ENCODE measurements around the gene ELOVL3. TPM values are rescaled to one million over a fixed set of nuclear protein-coding genes. Genes with fewer than 3 reads are reported as not detected.

The ELOVL3 gene
- total and polyA plus RNA-seq, 7 experiments from 2014 or later = not detected

GRCh38 chr10:102240467-102241031, 14.4 kb downstream of the ELOVL3 start:
- Mint-ChIP-seq H3K4me1 (peaks cover 19 to 31% (median 22%) of the 10 kb centered on the region in 7 donors), H3K27me3 (peaks cover 27 to 61% (median 40%) of the 10 kb centered on the region in 5 donors), H3K36me3 (peaks cover 0 to 7% (median 0%) of the 10 kb centered on the region in 5 donors), H3K27ac (no peak overlapping the region), H3K9me3 (peaks cover 0 to 2% (median 0%) of the 10 kb centered on the region in 11 donors), H3K4me3 (peak overlapping the region in 8 of 10 donors; percentile 7 to 100 (median 59))
- ChIA-PET POLR2A (no interaction called here), CTCF (no interaction called here)
- DNase-seq (no peak), ATAC-seq (no peak)
- intact Hi-C loops (cut with micrococcal nuclease) = loop anchor here (1.0 to 10.0 kb wide), 3 partner anchors 9 to 404 kb away; partner anchors contain the start of genes NOLC1 (in 1 of the 2) and TRIM8 (in 1 of the 2)
- peaks cover 5 to 18% of the 10 kb centered on the region in 2 donors for H3K4me1 ChIP-seq (ENCODE audit: control insufficient read depth in 2 of 2, insufficient read depth in 2 of 2, low read length in 2 of 2)
- H3K36me3 ChIP-seq (ENCODE audit: control insufficient read depth in 2 of 3, insufficient read depth in 3 of 3, low read length in 3 of 3) = peaks cover 0 to 2% (median 0%) of the 10 kb centered on the region in 3 experiments
- H3K9me3 ChIP-seq (ENCODE audit: control insufficient read depth in 2 of 3, low read length in 3 of 3) = no peaks in the 10 kb centered on the region
- no peak overlapping the region for H3K27ac ChIP-seq (ENCODE audit: low read depth, low read length)
- H3K27me3 ChIP-seq (ENCODE audit: control insufficient read depth in 2 of 2, insufficient read depth in 2 of 2, low read length in 2 of 2) = peaks cover 0 to 16% of the 10 kb centered on the region in 2 donors
- no peak overlapping the region for H3K4me3 ChIP-seq (ENCODE audit: low read length)

GRCh38 chr10:102241032-102241443, 14.9 kb downstream of the ELOVL3 start:
- ChIA-PET CTCF (interaction anchor here (0.6 to 0.9 kb wide), 2 partner anchors 9 to 14 kb away, joined by 3 read pairs; no protein-coding TSS in a partner anchor), POLR2A (no interaction called here)
- peaks cover 0 to 5% (median 0%) of the 10 kb centered on the region in 3 experiments for H3K36me3 ChIP-seq (ENCODE audit: control insufficient read depth in 2 of 3, insufficient read depth in 3 of 3, low read length in 3 of 3)
- ATAC-seq = no peak
- peak in 1 of 9 donors; percentile 11 for DNase-seq
- no peak overlapping the region for H3K27ac ChIP-seq (ENCODE audit: low read depth, low read length)
- peak overlapping the region in 9 of 10 donors; percentile 25 to 100 (median 62) for H3K4me3 Mint-ChIP-seq
- peaks cover 21 to 34% (median 26%) of the 10 kb centered on the region in 7 donors for H3K4me1 Mint-ChIP-seq
- peaks cover 5 to 18% of the 10 kb centered on the region in 2 donors for H3K4me1 ChIP-seq (ENCODE audit: control insufficient read depth in 2 of 2, insufficient read depth in 2 of 2, low read length in 2 of 2)
- no peak overlapping the region for H3K27ac Mint-ChIP-seq
- peaks cover 0 to 16% of the 10 kb centered on the region in 2 donors for H3K27me3 ChIP-seq (ENCODE audit: control insufficient read depth in 2 of 2, insufficient read depth in 2 of 2, low read length in 2 of 2)
- H3K36me3 Mint-ChIP-seq = peaks cover 0 to 8% (median 0%) of the 10 kb centered on the region in 5 donors
- no peaks in the 10 kb centered on the region for H3K9me3 ChIP-seq (ENCODE audit: control insufficient read depth in 2 of 3, low read length in 3 of 3)
- H3K4me3 ChIP-seq (ENCODE audit: low read length) = peak overlapping the region; percentile 53
- intact Hi-C loops (cut with micrococcal nuclease) = loop anchor here (1.0 to 10.0 kb wide), 3 partner anchors 10 to 404 kb away; partner anchors contain the start of genes NOLC1 (in 1 of the 2) and TRIM8 (in 1 of the 2)
- H3K9me3 Mint-ChIP-seq = peaks cover 0 to 2% (median 0%) of the 10 kb centered on the region in 11 donors
- H3K27me3 Mint-ChIP-seq = peaks cover 24 to 56% (median 35%) of the 10 kb centered on the region in 5 donors

GRCh38 chr10:102241444-102242117, 15.5 kb downstream of the ELOVL3 start, which contains the start of gene PITX3:
PITX3 (minus strand) TSS chr10:102241512; CDS start chr10:102232080, 9,432 bp downstream.
- intact Hi-C loops (cut with micrococcal nuclease) = loop anchor here (1.0 to 10.0 kb wide), 3 partner anchors 10 to 403 kb away; partner anchors contain the start of genes NOLC1 (in 1 of the 2) and TRIM8 (in 1 of the 2)
- Histone ChIP-seq H3K9me3 (ENCODE audit: control insufficient read depth in 2 of 3, low read length in 3 of 3) (no peaks in the 10 kb centered on the region), H3K27me3 (ENCODE audit: control insufficient read depth in 2 of 2, insufficient read depth in 2 of 2, low read length in 2 of 2) (peaks cover 0 to 16% of the 10 kb centered on the region in 2 donors), H3K36me3 (ENCODE audit: control insufficient read depth in 2 of 3, insufficient read depth in 3 of 3, low read length in 3 of 3) (peaks cover 0 to 5% (median 0%) of the 10 kb centered on the region in 3 experiments), H3K4me3 (ENCODE audit: low read length) (peak within 1 kb of the TSS; percentile 53), H3K27ac (ENCODE audit: low read depth, low read length) (no peak within 1 kb of the TSS), H3K4me1 (ENCODE audit: control insufficient read depth in 2 of 2, insufficient read depth in 2 of 2, low read length in 2 of 2) (peaks cover 8 to 23% of the 10 kb centered on the region in 2 donors)
- Mint-ChIP-seq H3K27me3 (peaks cover 24 to 52% (median 29%) of the 10 kb centered on the region in 5 donors), H3K9me3 (peaks cover 0 to 2% (median 0%) of the 10 kb centered on the region in 11 donors), H3K36me3 (peaks cover 0 to 8% (median under 1%) of the 10 kb centered on the region in 5 donors), H3K4me1 (peaks cover 26 to 39% (median 32%) of the 10 kb centered on the region in 7 donors), H3K4me3 (peak within 1 kb of the TSS; percentile 80 to 100 (median 90)), H3K27ac (peak within 1 kb of the TSS in 5 of 9 donors; percentile 25 to 69 (median 47))
- POLR2A ChIA-PET = no interaction called here
- CTCF ChIA-PET = interaction anchor here (0.6 to 0.9 kb wide), 2 partner anchors 10 to 14 kb away, joined by 3 read pairs; no protein-coding TSS in a partner anchor
- peak; percentile 65 for ATAC-seq
- DNase-seq = peak; percentile 72 to 93 (median 77)

- Mint-ChIP-seq H3K36me3 (peaks cover 0 to 8% (median 3%) of the 10 kb centered on the region in 5 donors), H3K27me3 (peaks cover 23 to 47% (median 29%) of the 10 kb centered on the region in 5 donors), H3K4me3 (peak overlapping the region; percentile 80 to 100 (median 90)), H3K4me1 (peaks cover 31 to 45% (median 36%) of the 10 kb centered on the region in 7 donors), H3K27ac (peak overlapping the region in 4 of 9 donors; percentile 40 to 69 (median 54)), H3K9me3 (peaks cover 0 to 2% (median 0%) of the 10 kb centered on the region in 11 donors)
- Histone ChIP-seq H3K4me1 (ENCODE audit: control insufficient read depth in 2 of 2, insufficient read depth in 2 of 2, low read length in 2 of 2) (peaks cover 14 to 29% of the 10 kb centered on the region in 2 donors), H3K36me3 (ENCODE audit: control insufficient read depth in 2 of 3, insufficient read depth in 3 of 3, low read length in 3 of 3) (peaks cover 0 to 5% (median 0%) of the 10 kb centered on the region in 3 experiments), H3K4me3 (ENCODE audit: low read length) (peak overlapping the region; percentile 53), H3K9me3 (ENCODE audit: control insufficient read depth in 2 of 3, low read length in 3 of 3) (no peaks in the 10 kb centered on the region), H3K27ac (ENCODE audit: low read depth, low read length) (no peak overlapping the region), H3K27me3 (ENCODE audit: control insufficient read depth in 2 of 2, insufficient read depth in 2 of 2, low read length in 2 of 2) (peaks cover 0 to 16% of the 10 kb centered on the region in 2 donors)
- intact Hi-C loops (cut with micrococcal nuclease) = loop anchor here in 1 of 2 donors (10.0 kb wide), 1 partner anchor 403 kb away; the partner anchor contains the start of gene TRIM8
- ChIA-PET CTCF (no interaction called here), POLR2A (no interaction called here)
- DNase-seq = no peak
- ATAC-seq = no peak
Observed at GRCh38 chr10:102242118-102242485, 16.0 kb downstream of the ELOVL3 start.

- CTCF ChIA-PET = no interaction called here
- POLR2A ChIA-PET = interaction anchor here (1.9 to 2.4 kb wide), 2 partner anchors 8 to 178 kb away, joined by 6 to 9 read pairs; partner anchors contain the start of gene FBXL15
- peaks cover 0 to 16% of the 10 kb centered on the region in 2 donors for H3K27me3 ChIP-seq (ENCODE audit: control insufficient read depth in 2 of 2, insufficient read depth in 2 of 2, low read length in 2 of 2)
- peak overlapping the region in 9 of 10 donors; percentile 7 to 100 (median 33) for H3K4me3 Mint-ChIP-seq
- H3K36me3 ChIP-seq (ENCODE audit: control insufficient read depth in 2 of 3, insufficient read depth in 3 of 3, low read length in 3 of 3) = peaks cover 0 to 5% (median 0%) of the 10 kb centered on the region in 3 experiments
- peak overlapping the region in 1 of 9 donors; percentile 38 for H3K27ac Mint-ChIP-seq
- peaks cover 5 to 11% (median 6%) of the 10 kb centered on the region in 5 donors for H3K36me3 Mint-ChIP-seq
- intact Hi-C loops (cut with micrococcal nuclease) = loop anchor here in 1 of 2 donors (10.0 kb wide), 1 partner anchor 401 kb away; the partner anchor contains the start of gene TRIM8
- peaks cover 17 to 37% of the 10 kb centered on the region in 2 donors for H3K4me1 ChIP-seq (ENCODE audit: control insufficient read depth in 2 of 2, insufficient read depth in 2 of 2, low read length in 2 of 2)
- no peak overlapping the region for H3K4me3 ChIP-seq (ENCODE audit: low read length)
- ATAC-seq = no peak
- H3K27me3 Mint-ChIP-seq = peaks cover 21 to 38% (median 29%) of the 10 kb centered on the region in 5 donors
- no peaks in the 10 kb centered on the region for H3K9me3 ChIP-seq (ENCODE audit: control insufficient read depth in 2 of 3, low read length in 3 of 3)
- no peak for DNase-seq
- H3K4me1 Mint-ChIP-seq = peaks cover 42 to 57% (median 47%) of the 10 kb centered on the region in 7 donors
- peaks cover 0 to 2% (median 0%) of the 10 kb centered on the region in 11 donors for H3K9me3 Mint-ChIP-seq
- H3K27ac ChIP-seq (ENCODE audit: low read depth, low read length) = no peak overlapping the region
Observed at GRCh38 chr10:102243309-102243708, 17.2 kb downstream of the ELOVL3 start.
